GM13976 (cell line): ENCODE data around the gene DPYSL4.

Experiments
- DNase-seq: peaks from one replicate; pipeline ENCODE4 v3.0.0; 2012; ENCODE audit warnings: low spot score
- in situ Hi-C: fragments of 300-500 bp; cut with MboI; formaldehyde crosslinking; loops from one replicate; pipeline ENCODE4 v1.12.0; 2022; ENCODE audit warnings: low sequenced_read_pairs, mixed read lengths, inconsistent platforms; ENCODE audit not compliant: unreplicated experiment
- TF ChIP-seq, protein P1 (sequence below): IDR thresholded peaks from 2 replicates; pipeline ENCODE4 v1.5.1; 2012; ENCODE audit warnings: borderline replicate concordance, mild to moderate bottlenecking; ENCODE audit not compliant: insufficient read depth; ENCODE audit errors: extremely low read depth, missing control alignments, control extremely low read depth

The DPYSL4 gene

DNA sequence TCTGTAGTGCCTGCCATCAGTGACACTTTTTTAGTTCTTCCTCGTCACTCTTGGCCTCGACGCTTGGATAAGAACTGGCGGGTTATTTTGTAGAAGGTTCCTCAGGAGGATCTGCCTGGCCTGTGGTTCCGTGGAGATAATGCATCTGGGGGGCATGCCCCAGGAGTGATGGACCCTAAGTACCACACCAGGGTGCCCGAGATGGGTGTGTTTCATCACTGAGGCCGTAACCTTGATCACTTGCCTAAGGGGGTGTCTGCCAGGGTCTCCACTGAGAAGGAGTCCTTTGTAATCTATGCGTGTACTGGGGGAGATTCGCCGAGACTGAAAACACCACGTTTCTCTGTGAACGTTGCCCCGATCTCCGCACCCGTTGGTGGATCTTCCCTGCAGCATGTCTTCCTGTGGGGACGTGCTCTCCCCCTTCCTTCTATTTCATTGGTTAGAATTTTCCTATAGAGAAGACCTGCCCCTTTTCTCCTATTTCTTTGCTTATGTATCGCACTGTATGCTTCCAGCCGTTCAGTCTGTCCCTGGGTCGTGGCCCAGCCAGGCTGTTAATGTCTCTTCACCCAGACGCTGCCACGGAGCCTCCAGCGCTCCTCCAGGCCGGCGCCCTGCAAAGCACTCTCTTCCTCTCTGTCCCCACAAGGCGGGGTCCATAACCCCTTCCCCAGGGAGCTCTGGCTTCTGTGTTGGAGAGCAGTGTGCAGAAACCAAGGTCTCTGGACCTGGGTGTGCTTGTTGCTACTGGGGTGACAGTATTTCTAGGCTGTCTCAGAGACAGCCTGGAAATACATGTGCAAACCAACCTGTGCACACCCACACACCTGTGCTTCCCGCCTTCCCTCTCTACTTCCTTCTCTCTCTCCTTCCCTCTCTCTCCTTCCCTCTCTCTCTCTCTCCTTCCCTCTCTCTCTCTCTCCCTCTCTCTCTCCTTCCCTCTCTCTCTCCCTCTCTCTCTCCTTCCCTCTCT, 14.4 kb upstream of the DPYSL4 start:
- no peak for DNase-seq
- TF ChIP-seq, protein P1, sequence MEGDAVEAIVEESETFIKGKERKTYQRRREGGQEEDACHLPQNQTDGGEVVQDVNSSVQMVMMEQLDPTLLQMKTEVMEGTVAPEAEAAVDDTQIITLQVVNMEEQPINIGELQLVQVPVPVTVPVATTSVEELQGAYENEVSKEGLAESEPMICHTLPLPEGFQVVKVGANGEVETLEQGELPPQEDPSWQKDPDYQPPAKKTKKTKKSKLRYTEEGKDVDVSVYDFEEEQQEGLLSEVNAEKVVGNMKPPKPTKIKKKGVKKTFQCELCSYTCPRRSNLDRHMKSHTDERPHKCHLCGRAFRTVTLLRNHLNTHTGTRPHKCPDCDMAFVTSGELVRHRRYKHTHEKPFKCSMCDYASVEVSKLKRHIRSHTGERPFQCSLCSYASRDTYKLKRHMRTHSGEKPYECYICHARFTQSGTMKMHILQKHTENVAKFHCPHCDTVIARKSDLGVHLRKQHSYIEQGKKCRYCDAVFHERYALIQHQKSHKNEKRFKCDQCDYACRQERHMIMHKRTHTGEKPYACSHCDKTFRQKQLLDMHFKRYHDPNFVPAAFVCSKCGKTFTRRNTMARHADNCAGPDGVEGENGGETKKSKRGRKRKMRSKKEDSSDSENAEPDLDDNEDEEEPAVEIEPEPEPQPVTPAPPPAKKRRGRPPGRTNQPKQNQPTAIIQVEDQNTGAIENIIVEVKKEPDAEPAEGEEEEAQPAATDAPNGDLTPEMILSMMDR, result no peak
- in situ Hi-C loops, result no loop called here

DNA sequence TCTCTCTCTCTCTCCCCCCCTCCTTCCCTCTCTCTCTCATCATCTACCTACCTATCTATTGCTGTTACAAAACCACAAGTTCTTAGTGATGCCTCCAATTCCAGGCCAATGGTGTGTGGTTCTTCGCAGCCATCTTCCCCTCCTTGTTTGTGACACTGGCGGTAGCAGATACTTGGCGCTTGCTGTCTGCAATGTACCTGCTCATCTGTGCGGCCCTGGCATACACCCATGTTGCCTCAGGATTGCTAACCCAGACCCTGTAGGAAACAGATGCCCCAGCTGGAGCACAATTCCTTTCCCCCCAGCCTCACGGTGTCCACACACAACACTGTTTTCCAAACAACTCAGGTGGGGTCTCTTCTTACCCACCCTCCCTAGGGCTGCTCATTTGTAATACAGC, 13.6 kb upstream of the DPYSL4 start:
- in situ Hi-C loops, result no loop called here
- no peak for DNase-seq
- TF ChIP-seq, protein P1, result no peak

DNA sequence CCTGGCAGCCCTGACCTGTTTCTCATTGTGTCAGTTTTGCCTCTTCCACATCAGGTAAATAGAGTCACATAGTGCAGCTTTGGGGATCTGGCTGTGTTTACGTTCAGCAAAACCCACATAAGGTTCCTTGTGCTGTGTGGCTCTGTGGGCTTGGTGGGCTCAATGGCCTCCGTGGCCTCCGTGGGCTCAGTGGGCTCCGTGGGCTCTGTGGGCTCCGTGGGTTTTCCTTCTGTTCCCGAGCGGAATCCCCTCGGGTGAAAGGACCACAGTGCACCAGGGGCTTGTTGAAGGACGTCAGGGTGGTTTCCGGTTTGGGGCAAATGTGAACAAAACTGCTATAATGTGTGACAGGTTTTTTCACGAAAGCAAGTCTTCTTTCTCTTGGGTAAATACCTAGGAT, 12.5 kb upstream of the DPYSL4 start:
- in situ Hi-C loops, result no loop called here
- TF ChIP-seq, protein P1, result no peak
- no peak for DNase-seq

DNA sequence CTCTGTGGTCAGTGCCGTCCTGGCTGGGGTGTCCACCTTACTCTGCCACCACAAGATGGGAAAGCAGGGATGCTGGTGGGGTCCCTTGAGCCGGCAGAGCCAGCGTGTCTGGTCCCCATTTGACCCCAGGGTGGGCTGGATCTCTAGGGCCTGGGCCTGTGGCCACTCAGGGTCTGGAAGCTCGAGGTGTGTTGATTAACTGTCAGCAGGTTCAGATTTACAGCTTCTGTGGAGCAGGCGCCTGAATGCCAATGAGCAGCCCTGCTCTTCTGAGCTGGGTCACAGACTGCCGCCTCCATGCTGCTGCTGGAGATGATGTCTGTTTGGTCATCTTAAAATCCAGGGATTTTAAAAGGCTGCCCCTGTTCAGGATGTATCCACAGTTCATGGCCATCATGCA, 11.3 kb upstream of the DPYSL4 start:
- in situ Hi-C loops, result no loop called here
- TF ChIP-seq, protein P1, result no peak
- DNase-seq, result no peak

DNA sequence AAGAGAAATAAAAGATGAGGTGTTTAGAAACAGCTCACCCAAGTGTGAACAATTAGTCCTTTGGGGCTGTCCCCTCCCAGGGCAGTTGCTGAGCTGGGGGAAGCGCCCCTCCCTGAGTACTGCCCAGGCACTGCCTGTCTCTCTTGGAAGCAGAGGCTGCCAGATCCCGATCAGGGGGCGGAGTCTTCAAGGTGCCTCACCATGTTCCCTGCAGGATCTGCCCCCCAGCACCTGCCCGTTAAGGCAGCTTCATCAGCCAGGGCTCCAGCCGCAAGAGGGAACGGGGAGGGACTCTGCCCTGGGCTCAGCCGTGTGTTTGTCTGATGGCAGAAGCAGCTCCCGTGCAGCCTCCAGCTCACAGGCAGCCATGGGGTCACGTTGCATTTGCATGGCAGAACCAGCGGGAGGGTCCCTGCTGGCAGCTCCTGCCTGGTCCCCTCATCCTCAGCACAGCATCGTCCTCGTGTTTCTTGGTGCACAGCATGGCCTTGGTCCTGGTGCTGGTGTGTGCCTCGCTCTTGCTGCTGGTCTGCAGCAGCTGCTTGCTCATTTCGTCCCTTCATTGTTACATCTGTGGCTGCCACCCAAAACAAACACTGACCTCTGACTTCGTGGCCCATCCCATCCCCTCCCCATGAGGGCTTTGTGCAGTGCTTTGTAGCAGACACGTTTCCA, 10.7 kb upstream of the DPYSL4 start:
- in situ Hi-C loops, result no loop called here
- no peak for DNase-seq
- TF ChIP-seq, protein P1, result no peak

DNA sequence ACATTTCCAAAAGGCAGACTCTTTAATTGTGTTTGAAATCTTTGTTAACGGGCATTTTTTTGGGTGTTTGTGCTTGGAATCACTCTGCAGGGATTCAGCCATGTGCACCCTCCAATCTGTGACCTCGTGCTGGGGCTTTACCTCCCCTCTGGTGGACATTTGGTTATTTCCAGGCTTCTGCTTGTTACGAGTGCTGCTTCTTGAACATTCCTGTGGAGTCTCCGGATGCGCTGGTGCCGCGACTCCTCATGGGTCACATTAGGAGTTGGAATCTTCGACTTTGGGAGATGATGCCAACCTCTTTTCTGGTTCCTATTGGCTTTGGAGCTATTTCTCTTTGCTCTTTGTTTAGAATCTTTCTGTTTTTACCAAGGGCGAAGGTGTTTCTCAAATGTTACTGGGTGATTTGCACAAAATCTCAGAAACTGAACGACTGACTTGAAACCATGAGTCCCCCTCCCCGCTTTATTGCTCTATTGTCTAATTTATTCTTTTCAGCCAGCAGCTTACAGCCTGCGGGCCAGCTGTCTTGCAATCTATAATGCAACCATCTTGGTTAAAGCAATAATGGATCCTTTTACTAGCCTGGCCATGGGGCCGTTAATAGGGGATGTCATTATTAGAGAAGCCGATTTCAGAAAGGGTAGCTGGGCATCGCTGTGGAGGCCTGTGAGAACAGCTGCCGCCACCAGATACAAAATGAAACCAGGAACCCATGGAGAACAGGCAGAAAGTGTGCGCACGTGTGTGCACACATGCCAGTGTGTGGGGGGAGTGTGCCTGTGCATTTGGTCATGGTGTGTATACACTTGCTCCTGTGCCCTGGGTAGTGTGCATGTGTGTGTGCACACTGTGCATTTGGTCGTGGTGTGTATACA, 9.9 kb upstream of the DPYSL4 start:
- DNase-seq, result no peak
- in situ Hi-C loops, result no loop called here
- TF ChIP-seq, protein P1, result no peak
